Measurements from ENCODE around the gene FAM227A.

GRCh38 chr22:38638216-38638615 lies 18.0 kb downstream of the FAM227A start:
- TF ChIP-seq, protein P1, sequence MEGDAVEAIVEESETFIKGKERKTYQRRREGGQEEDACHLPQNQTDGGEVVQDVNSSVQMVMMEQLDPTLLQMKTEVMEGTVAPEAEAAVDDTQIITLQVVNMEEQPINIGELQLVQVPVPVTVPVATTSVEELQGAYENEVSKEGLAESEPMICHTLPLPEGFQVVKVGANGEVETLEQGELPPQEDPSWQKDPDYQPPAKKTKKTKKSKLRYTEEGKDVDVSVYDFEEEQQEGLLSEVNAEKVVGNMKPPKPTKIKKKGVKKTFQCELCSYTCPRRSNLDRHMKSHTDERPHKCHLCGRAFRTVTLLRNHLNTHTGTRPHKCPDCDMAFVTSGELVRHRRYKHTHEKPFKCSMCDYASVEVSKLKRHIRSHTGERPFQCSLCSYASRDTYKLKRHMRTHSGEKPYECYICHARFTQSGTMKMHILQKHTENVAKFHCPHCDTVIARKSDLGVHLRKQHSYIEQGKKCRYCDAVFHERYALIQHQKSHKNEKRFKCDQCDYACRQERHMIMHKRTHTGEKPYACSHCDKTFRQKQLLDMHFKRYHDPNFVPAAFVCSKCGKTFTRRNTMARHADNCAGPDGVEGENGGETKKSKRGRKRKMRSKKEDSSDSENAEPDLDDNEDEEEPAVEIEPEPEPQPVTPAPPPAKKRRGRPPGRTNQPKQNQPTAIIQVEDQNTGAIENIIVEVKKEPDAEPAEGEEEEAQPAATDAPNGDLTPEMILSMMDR (IDR thresholded peaks at IDR 0.05; ENCODE audit: insufficient read depth, low read length), result no peak
- TF ChIP-seq POLR2AphosphoS5 (IDR thresholded peaks at IDR 0.05; ENCODE audit: low read depth) (no peak), GABPA (IDR thresholded peaks at IDR 0.05; ENCODE audit: low read depth) (no peak)
- TF ChIP-seq, protein P2, sequence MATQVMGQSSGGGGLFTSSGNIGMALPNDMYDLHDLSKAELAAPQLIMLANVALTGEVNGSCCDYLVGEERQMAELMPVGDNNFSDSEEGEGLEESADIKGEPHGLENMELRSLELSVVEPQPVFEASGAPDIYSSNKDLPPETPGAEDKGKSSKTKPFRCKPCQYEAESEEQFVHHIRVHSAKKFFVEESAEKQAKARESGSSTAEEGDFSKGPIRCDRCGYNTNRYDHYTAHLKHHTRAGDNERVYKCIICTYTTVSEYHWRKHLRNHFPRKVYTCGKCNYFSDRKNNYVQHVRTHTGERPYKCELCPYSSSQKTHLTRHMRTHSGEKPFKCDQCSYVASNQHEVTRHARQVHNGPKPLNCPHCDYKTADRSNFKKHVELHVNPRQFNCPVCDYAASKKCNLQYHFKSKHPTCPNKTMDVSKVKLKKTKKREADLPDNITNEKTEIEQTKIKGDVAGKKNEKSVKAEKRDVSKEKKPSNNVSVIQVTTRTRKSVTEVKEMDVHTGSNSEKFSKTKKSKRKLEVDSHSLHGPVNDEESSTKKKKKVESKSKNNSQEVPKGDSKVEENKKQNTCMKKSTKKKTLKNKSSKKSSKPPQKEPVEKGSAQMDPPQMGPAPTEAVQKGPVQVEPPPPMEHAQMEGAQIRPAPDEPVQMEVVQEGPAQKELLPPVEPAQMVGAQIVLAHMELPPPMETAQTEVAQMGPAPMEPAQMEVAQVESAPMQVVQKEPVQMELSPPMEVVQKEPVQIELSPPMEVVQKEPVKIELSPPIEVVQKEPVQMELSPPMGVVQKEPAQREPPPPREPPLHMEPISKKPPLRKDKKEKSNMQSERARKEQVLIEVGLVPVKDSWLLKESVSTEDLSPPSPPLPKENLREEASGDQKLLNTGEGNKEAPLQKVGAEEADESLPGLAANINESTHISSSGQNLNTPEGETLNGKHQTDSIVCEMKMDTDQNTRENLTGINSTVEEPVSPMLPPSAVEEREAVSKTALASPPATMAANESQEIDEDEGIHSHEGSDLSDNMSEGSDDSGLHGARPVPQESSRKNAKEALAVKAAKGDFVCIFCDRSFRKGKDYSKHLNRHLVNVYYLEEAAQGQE (IDR thresholded peaks at IDR 0.05; ENCODE audit: insufficient replicate concordance, low read depth), result no peak

All from HL-60 (cell line).